Keratinocyte (primary cell): Measurements from ENCODE around the gene TNS1. TPM values are rescaled to one million over a fixed set of nuclear protein-coding genes. Genes with fewer than 3 reads are reported as not detected.

Experiments used
- DNase-seq: peaks from one replicate; pipeline ENCODE4 v3.0.0-alpha.2; 2011; ENCODE audit warnings: low read depth, missing footprints, low spot score
- FAIRE-seq: peaks from 2 replicates; lab custom pipeline; 2011; peaks lifted over from hg19 to GRCh38; lab: Jason Lieb, UNC
- H2AFZ ChIP-seq: 2 replicates; pipeline ENCODE4 v1.6.0; 2012; ENCODE audit warnings: low read length, control low read depth, inconsistent platforms; ENCODE audit not compliant: control insufficient read depth
- H3K27ac ChIP-seq: 2 replicates; pipeline ENCODE4 v1.5.1; 2011; ENCODE audit warnings: low read length; ENCODE audit not compliant: control insufficient read depth, insufficient read depth
- H3K27me3 ChIP-seq: 3 replicates; pipeline ENCODE4 v1.6.0; 2011; ENCODE audit warnings: low read length; ENCODE audit not compliant: control insufficient read depth, insufficient read depth; ENCODE audit errors: extremely low read depth
- H3K36me3 ChIP-seq, 2 experiments: 2 replicates in 1 of 2; 3 replicates in 1 of 2; pipeline ENCODE4 v1.5.1; 2011; ENCODE audit warnings: low read length in 2 of 2, mild to moderate bottlenecking in 1 of 2; ENCODE audit not compliant: control insufficient read depth in 2 of 2, insufficient read depth in 2 of 2; ENCODE audit errors: extremely low read depth in 1 of 2
- H3K4me1 ChIP-seq: 3 replicates; pipeline ENCODE4 v1.5.1; 2011; ENCODE audit warnings: low read length; ENCODE audit not compliant: control insufficient read depth, insufficient read depth; ENCODE audit errors: extremely low read depth
- H3K4me2 ChIP-seq: 3 replicates; pipeline ENCODE4 v1.6.0; 2011; ENCODE audit warnings: low read depth, low read length; ENCODE audit not compliant: control insufficient read depth, insufficient read depth; ENCODE audit errors: extremely low read depth
- H3K4me3 ChIP-seq, 3 experiments: fragments of 200-600 bp in 1 of 3; sonication (generic) in 1 of 3; 2 replicates in 2 of 3; 3 replicates in 1 of 3; pipeline ENCODE4 v1.5.1; 2011 to 2016; ENCODE audit warnings: low read length in 3 of 3, mild to moderate bottlenecking in 3 of 3, control low read depth in 2 of 3, inconsistent platforms in 1 of 3, low read depth in 1 of 3, mixed read lengths in 1 of 3, mixed run types in 1 of 3, moderate library complexity in 1 of 3; ENCODE audit not compliant: control insufficient read depth in 2 of 3, insufficient read depth in 2 of 3; ENCODE audit errors: extremely low read depth in 1 of 3
- H3K79me2 ChIP-seq: 2 replicates; pipeline ENCODE4 v1.6.0; 2012; ENCODE audit warnings: low read length; ENCODE audit not compliant: control insufficient read depth, insufficient read depth
- H3K9ac ChIP-seq: 3 replicates; pipeline ENCODE4 v1.6.0; 2011; ENCODE audit warnings: low read length; ENCODE audit not compliant: control insufficient read depth, insufficient read depth; ENCODE audit errors: extremely low read depth
- H3K9me1 ChIP-seq: 3 replicates; pipeline ENCODE4 v1.6.0; 2011; ENCODE audit warnings: low read length; ENCODE audit not compliant: control insufficient read depth, insufficient read depth; ENCODE audit errors: extremely low read depth
- H3K9me3 ChIP-seq: 2 replicates; pipeline ENCODE4 v1.5.1; 2012; ENCODE audit warnings: low read depth, low read length; ENCODE audit not compliant: control insufficient read depth
- H4K20me1 ChIP-seq: 3 replicates; pipeline ENCODE4 v1.6.0; 2011; ENCODE audit warnings: low read length; ENCODE audit not compliant: control insufficient read depth, insufficient read depth; ENCODE audit errors: extremely low read depth
- EZH2 ChIP-seq: IDR thresholded peaks from one replicate; pipeline ENCODE4 v1.6.1; 2012; ENCODE audit warnings: inconsistent platforms, mild to moderate bottlenecking, low read length, moderate library complexity
- dilution Hi-C: fragments of 300-500 bp; cut with MboI; formaldehyde crosslinking; loops from one replicate; pipeline ENCODE4 v1.7.0; 2020; ENCODE audit warnings: low sequenced_read_pairs; ENCODE audit not compliant: extremely low pct_ligation_motif_present
- polyA plus RNA-seq, 5 experiments: library from polyadenylated mRNA; depleted of rRNA in 3 of 5; stranded (reverse) in 3 of 5; stranded (forward) in 1 of 5; unstranded in 1 of 5; fragments of >200 nt; gene quantifications; 1 replicate in 1 of 5; 2 replicates in 3 of 5; 3 replicates in 1 of 5; pipeline versions ENCODE4 v1.2.1 to v1.2.3, GENCODE V29; 2011 to 2012; ENCODE audit warnings: missing spikeins in 2 of 5, low read depth in 1 of 5, low replicate concordance in 1 of 5
- TF ChIP-seq, protein P1 (sequence below), 3 experiments: IDR thresholded peaks in 1 of 3; conservative IDR thresholded peaks in 1 of 3; optimal IDR thresholded peaks in 1 of 3; 2 replicates in 2 of 3; 3 replicates in 1 of 3; pipeline versions ENCODE3 to v1.5.1; 2011; ENCODE audit warnings: low read length in 3 of 3, mild to moderate bottlenecking in 3 of 3, moderate library complexity in 2 of 3, control low read depth in 1 of 3, inconsistent platforms in 1 of 3; ENCODE audit not compliant: insufficient read depth in 2 of 3; ENCODE audit errors: extremely low read depth in 1 of 3

TNS1 gene
- polyA plus RNA-seq, 1 donor (not counting 4 experiments of a cell fraction or from before 2014, with no cell fraction given) = 2.5 TPM

DNA sequence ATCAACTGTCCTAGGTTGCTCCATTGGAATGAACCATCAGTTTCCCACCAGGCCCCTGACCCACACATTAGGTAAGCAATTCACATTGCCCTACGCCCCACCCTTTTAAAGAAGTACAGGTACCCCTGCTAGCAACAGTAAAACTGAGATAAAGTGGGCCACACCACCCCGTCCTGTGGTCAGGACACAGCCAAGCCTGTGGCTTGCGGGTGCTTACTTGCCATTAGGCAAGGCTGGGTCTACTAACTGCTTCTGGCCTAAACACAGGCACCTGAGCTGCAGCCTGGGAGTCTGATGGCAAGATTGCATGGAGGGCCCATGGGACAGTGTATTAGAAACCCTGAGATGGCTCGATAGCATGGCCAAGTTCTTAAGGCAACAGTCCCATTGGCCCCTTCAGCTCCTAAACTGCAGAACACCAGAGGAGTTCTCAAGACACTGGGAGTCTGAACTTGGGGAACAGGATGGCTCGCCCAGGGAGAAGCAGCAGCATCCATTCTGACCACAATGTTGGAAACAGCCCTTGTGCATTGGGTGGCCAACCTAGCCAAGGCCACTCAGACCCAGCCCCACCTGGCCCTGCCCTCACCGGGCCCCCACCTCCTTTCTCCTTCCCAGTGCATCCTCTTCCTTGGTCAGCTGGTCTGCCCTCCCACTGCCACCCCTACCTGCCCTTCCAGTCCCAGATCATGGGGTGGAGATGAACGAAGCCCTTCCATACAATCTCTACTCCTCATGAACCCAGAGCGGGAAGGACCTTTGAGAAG lies 177.1 kb downstream of the TNS1 start:
- dilution Hi-C loops = no loop called here
- no peaks in the 10 kb centered on the region for H3K9me3 ChIP-seq
- H2AFZ ChIP-seq = no peak overlapping the region
- H3K9ac ChIP-seq = no peak overlapping the region
- H3K4me2 ChIP-seq = no peak overlapping the region
- peaks cover 3% of the 10 kb centered on the region for H4K20me1 ChIP-seq
- no peaks in the 10 kb centered on the region for H3K36me3 ChIP-seq
- H3K27me3 ChIP-seq = peaks cover 7% of the 10 kb centered on the region
- FAIRE-seq = no peak
- H3K27ac ChIP-seq = no peak overlapping the region
- TF ChIP-seq, protein P1, sequence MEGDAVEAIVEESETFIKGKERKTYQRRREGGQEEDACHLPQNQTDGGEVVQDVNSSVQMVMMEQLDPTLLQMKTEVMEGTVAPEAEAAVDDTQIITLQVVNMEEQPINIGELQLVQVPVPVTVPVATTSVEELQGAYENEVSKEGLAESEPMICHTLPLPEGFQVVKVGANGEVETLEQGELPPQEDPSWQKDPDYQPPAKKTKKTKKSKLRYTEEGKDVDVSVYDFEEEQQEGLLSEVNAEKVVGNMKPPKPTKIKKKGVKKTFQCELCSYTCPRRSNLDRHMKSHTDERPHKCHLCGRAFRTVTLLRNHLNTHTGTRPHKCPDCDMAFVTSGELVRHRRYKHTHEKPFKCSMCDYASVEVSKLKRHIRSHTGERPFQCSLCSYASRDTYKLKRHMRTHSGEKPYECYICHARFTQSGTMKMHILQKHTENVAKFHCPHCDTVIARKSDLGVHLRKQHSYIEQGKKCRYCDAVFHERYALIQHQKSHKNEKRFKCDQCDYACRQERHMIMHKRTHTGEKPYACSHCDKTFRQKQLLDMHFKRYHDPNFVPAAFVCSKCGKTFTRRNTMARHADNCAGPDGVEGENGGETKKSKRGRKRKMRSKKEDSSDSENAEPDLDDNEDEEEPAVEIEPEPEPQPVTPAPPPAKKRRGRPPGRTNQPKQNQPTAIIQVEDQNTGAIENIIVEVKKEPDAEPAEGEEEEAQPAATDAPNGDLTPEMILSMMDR (optimal IDR thresholded peaks at IDR 0.05 in 1 of 3, IDR thresholded peaks at IDR 0.05 in 1 of 3, conservative IDR thresholded peaks at IDR 0.05 in 1 of 3; ENCODE audit: extremely low read depth in 1 of 3, insufficient read depth in 2 of 3, low read length in 3 of 3) = no peak
- no peak for TF ChIP-seq EZH2
- no peak for DNase-seq
- H3K79me2 ChIP-seq = no peaks in the 10 kb centered on the region
- peaks cover 9% of the 10 kb centered on the region for H3K4me1 ChIP-seq
- no peak overlapping the region for H3K4me3 ChIP-seq
- H3K9me1 ChIP-seq = no peaks in the 10 kb centered on the region

DNA sequence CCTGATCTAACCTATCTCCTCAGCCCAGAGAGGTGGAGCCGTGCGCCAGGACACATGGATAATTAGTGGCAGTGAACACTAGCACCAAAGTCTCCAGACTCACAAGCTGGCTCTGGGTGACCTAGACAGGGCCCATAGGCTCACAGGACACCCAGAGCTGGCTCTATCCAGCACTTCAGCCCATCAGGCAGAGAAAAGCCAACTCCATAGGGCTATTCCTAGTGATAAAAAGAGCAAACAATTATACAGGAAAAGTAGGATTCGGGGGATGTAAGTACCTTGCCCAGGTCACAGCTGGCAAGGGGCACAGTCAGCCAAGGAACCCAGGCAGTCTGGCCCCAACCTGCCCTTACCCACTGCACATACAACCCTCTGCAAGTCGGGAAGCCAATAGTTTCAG lies 178.6 kb downstream of the TNS1 start:
- Histone ChIP-seq H3K9me1 (no peaks in the 10 kb centered on the region), H4K20me1 (peaks cover 3% of the 10 kb centered on the region), H3K4me3 (no peak overlapping the region), H3K9ac (no peak overlapping the region), H3K9me3 (no peaks in the 10 kb centered on the region), H3K27ac (no peak overlapping the region), H3K4me1 (peaks cover 9% of the 10 kb centered on the region), H3K27me3 (peaks cover 7% of the 10 kb centered on the region), H2AFZ (no peak overlapping the region), H3K4me2 (no peak overlapping the region), H3K36me3 (no peaks in the 10 kb centered on the region), H3K79me2 (no peaks in the 10 kb centered on the region)
- TF ChIP-seq EZH2 = no peak
- TF ChIP-seq, protein P1 (optimal IDR thresholded peaks at IDR 0.05 in 1 of 3, IDR thresholded peaks at IDR 0.05 in 1 of 3, conservative IDR thresholded peaks at IDR 0.05 in 1 of 3; ENCODE audit: extremely low read depth in 1 of 3, insufficient read depth in 2 of 3, low read length in 3 of 3) = no peak
- DNase-seq (no peak), FAIRE-seq (no peak)
- dilution Hi-C loops = no loop called here
